Mesendoderm (in vitro differentiated cells): ENCODE measurements around the gene CEP83.

Experiments used
- DNase-seq: peaks from one replicate; pipeline ENCODE4 v3.0.0; 2013
- H2AK5ac ChIP-seq: 2 replicates; pipeline ENCODE4 v1.6.1; 2013; ENCODE audit warnings: low read length, inconsistent platforms
- H2BK120ac ChIP-seq: 2 replicates; pipeline ENCODE4 v1.6.1; 2013; ENCODE audit warnings: low read depth, mild to moderate bottlenecking, low read length, moderate library complexity, mixed read lengths
- H2BK15ac ChIP-seq: replicated peaks from 2 replicates; pipeline ENCODE4 v1.6.1; 2013; ENCODE audit warnings: low read depth, mild to moderate bottlenecking, moderate library complexity
- H2BK5ac ChIP-seq: 2 replicates; pipeline ENCODE4 v1.6.1; 2013; ENCODE audit warnings: low read length, inconsistent platforms
- H3K18ac ChIP-seq: 2 replicates; pipeline ENCODE4 v1.6.1; 2013; ENCODE audit warnings: mild to moderate bottlenecking, low read length, mixed read lengths
- H3K23ac ChIP-seq: one replicate; pipeline ENCODE4 v1.6.1; 2013; ENCODE audit warnings: low read length
- H3K27ac ChIP-seq: 2 replicates; pipeline ENCODE4 v1.5.1; 2013; ENCODE audit warnings: low read depth, mild to moderate bottlenecking, inconsistent platforms, low read length, moderate library complexity
- H3K27me3 ChIP-seq: 2 replicates; pipeline ENCODE4 v1.6.1; 2013; ENCODE audit warnings: low read length, control low read depth, mild to moderate bottlenecking, inconsistent platforms; ENCODE audit not compliant: insufficient read depth, poor library complexity
- H3K36me3 ChIP-seq: 2 replicates; pipeline ENCODE4 v1.6.1; 2013; ENCODE audit warnings: low read length, inconsistent platforms; ENCODE audit not compliant: control insufficient read depth, insufficient read depth
- H3K4ac ChIP-seq: one replicate; pipeline ENCODE4 v1.6.1; 2013; ENCODE audit warnings: low read depth, mild to moderate bottlenecking, low read length, moderate library complexity
- H3K4me1 ChIP-seq: 2 replicates; pipeline ENCODE4 v1.6.1; 2013; ENCODE audit warnings: low read depth, low read length, inconsistent platforms; ENCODE audit not compliant: control insufficient read depth
- H3K4me2 ChIP-seq: 2 replicates; pipeline ENCODE4 v1.6.1; 2013; ENCODE audit warnings: low read length
- H3K4me3 ChIP-seq: 2 replicates; pipeline ENCODE4 v1.5.1; 2013; ENCODE audit warnings: mild to moderate bottlenecking, low read length
- H3K56ac ChIP-seq: one replicate; pipeline ENCODE4 v1.6.1; 2013; ENCODE audit warnings: low read length
- H3K79me1 ChIP-seq: 2 replicates; pipeline ENCODE4 v1.6.1; 2013; ENCODE audit warnings: low read length, inconsistent platforms
- H3K79me2 ChIP-seq: 2 replicates; pipeline ENCODE4 v1.6.1; 2013; ENCODE audit warnings: mild to moderate bottlenecking, low read length; ENCODE audit not compliant: control insufficient read depth, insufficient read depth
- H3K9ac ChIP-seq: 2 replicates; pipeline ENCODE4 v1.6.1; 2013; ENCODE audit warnings: low read length, inconsistent platforms
- H4K5ac ChIP-seq: one replicate; pipeline ENCODE4 v1.6.1; 2013; ENCODE audit warnings: low read length
- H4K8ac ChIP-seq: one replicate; pipeline ENCODE4 v1.6.1; 2013; ENCODE audit warnings: low read depth, mild to moderate bottlenecking, control low read depth, low read length, moderate library complexity
- WGBS: extraction: QIAGEN DNeasy Blood & Tissue Kit; methylation state at CpG from one replicate; pipeline ENCODE4 v1.1.7; 2013; ENCODE audit warnings: low lambda C conversion rate, missing lambda C conversion rate; ENCODE audit not compliant: insufficient coverage; ENCODE audit errors: extremely low coverage; 5-methylcytosine and 5-hydroxymethylcytosine counted together

CEP83 gene

DNA sequence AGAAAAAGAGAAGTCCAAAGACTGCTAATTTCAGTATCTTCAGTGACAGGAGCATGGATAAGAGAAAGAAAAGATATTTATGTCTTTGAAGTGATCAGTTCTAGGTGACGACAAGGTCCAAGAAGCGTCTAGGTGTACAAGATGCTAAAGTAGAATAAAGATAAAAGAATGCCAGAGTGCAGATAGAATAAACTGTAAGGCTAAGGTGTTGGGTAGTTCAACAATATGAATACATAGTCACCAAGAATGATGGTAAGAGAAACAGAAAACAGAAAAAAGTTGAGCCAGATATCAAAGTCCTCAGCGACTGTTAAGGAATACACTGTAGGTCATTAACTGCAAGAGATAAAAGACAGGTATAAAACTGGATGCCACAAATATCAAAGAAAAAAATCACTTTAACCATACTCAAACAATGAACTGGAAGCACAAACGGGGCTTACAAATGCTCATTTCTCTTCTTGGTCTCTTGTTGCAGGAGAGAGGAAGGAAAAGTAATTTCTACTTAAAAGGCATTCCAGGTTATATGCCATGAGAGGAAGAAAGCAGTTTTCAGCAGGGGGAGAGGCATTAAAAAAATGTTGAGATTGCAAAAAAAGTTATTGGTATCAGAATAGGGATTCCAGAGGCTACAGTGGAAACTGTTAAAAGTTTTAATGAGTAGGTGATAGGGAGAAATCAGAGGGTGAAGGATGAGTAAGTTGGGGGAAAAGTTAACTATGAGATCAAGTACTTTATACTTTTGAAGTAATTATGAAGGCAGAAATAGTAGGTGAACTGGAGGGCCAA, 121.5 kb downstream of the CEP83 start:
- Histone ChIP-seq H3K9ac (no peak overlapping the region), H2AK5ac (no peak overlapping the region), H3K4me2 (no peak overlapping the region), H2BK15ac (no peak overlapping the region), H4K8ac (no peak overlapping the region), H3K4me3 (no peak overlapping the region), H3K56ac (no peak overlapping the region), H3K27ac (no peak overlapping the region), H3K4ac (no peak overlapping the region), H3K4me1 (peaks cover 2% of the 10 kb centered on the region), H3K36me3 (no peaks in the 10 kb centered on the region), H3K27me3 (no peaks in the 10 kb centered on the region), H2BK120ac (no peak overlapping the region), H2BK5ac (no peak overlapping the region), H3K79me1 (no peaks in the 10 kb centered on the region), H4K5ac (no peak overlapping the region), H3K18ac (no peak overlapping the region), H3K23ac (no peak overlapping the region), H3K79me2 (no peaks in the 10 kb centered on the region)
- no CpG with 5 or more reads among the region's 4 CpGs for WGBS
- no peak for DNase-seq

DNA sequence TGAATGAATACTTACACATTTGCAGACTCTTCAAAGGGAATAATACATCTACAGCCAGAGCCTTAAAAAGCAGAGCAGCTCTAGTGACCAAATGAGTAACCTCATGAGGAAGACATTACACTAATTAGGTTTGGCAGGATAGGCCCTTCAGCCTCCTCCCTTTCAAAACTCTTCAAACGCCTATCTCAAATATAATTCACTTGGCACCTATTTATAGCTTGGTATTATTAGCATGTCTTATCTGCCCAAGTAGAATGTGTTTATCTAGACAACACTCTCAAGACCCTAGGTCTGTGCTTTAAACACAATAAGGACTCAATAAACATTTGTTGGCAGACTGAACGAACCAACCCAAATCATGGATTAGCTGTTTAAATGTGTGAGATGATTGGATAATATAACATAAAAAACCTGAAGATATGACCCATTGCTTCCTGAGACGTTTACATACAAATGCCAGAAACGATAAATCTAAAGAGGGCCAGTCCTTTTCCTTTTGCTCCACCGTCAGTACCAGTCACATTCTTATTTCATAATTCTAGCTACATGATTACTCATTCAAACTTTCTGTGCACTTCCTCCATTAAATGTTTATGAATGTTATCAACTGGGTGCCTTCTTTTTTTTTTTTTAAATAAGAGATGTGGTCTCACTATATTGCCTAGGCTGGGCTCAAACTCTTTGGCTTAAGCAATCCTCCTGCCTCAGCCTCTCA, 123.3 kb downstream of the CEP83 start:
- Histone ChIP-seq H3K79me1 (no peaks in the 10 kb centered on the region), H3K79me2 (no peaks in the 10 kb centered on the region)

DNA sequence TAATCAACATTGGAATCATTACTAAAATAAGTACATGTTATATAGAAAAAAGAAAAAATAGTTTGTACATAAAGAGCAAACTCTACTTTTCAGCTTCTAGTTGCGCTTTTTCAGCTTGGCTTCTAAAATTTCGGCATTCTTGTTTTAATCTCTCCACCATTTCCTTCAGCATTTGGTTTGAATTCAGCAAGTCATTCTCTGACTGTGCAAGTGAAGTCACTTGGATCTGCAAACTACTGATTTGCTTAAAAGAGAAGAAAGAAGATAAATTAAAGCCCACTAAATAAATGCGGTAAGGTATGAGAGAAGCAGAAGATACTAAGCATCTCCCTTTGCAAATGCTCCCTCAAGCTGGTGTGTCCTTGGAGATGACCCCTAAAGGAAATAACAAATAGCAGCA, 126.3 kb downstream of the CEP83 start:
- Histone ChIP-seq H3K4me3 (no peak overlapping the region), H3K18ac (no peak overlapping the region), H3K4ac (no peak overlapping the region), H2BK120ac (no peak overlapping the region), H3K79me2 (no peaks in the 10 kb centered on the region), H3K27ac (no peak overlapping the region), H2BK15ac (no peak overlapping the region), H3K4me2 (no peak overlapping the region), H3K79me1 (no peaks in the 10 kb centered on the region), H2BK5ac (no peak overlapping the region), H3K27me3 (no peaks in the 10 kb centered on the region), H3K36me3 (no peaks in the 10 kb centered on the region), H2AK5ac (no peak overlapping the region), H3K9ac (no peak overlapping the region), H4K5ac (no peak overlapping the region), H3K23ac (no peak overlapping the region), H4K8ac (no peak overlapping the region), H3K4me1 (peaks cover 2% of the 10 kb centered on the region), H3K56ac (no peak overlapping the region)
- DNase-seq, result no peak
- no CpG with 5 or more reads among the region's 3 CpGs for WGBS

More for the DNA sequence above, 123.3 kb downstream of the CEP83 start:
- H2BK120ac ChIP-seq, result no peak overlapping the region
- H4K5ac ChIP-seq, result no peak overlapping the region
- H2BK15ac ChIP-seq, result no peak overlapping the region
- no peak overlapping the region for H3K4me2 ChIP-seq
- H2BK5ac ChIP-seq, result no peak overlapping the region
- peak; percentile 52 for DNase-seq
- H3K18ac ChIP-seq, result no peak overlapping the region
- no peak overlapping the region for H3K27ac ChIP-seq
- no peak overlapping the region for H4K8ac ChIP-seq
- no peak overlapping the region for H3K4me3 ChIP-seq
- H3K9ac ChIP-seq, result no peak overlapping the region
- no peak overlapping the region for H3K56ac ChIP-seq
- no peaks in the 10 kb centered on the region for H3K27me3 ChIP-seq
- H3K4ac ChIP-seq, result no peak overlapping the region
- H3K4me1 ChIP-seq, result peaks cover 2% of the 10 kb centered on the region
- H3K23ac ChIP-seq, result no peak overlapping the region
- H2AK5ac ChIP-seq, result no peak overlapping the region
- no peaks in the 10 kb centered on the region for H3K36me3 ChIP-seq
- WGBS, result no CpG with 5 or more reads among the region's 5 CpGs

DNA sequence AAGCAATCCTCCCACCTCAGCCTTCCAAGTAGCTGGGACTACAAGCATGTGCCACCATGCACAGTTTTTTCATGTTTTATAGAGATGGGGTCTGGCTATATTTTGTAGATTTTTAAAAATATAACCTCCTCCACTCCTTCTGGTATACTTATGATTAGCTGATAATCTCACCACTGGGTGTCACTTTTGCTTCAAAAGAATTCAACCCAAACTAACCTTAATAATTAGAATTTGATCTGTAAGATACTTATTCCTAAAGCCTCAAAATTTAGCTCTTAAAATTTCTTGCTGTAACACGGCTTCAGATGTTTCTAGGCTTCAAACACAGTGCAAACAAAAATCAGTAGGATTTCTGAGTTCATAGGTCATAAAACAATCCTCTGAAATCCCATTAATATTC, 130.3 kb downstream of the CEP83 start:
- no peak overlapping the region for H3K23ac ChIP-seq
- no peaks in the 10 kb centered on the region for H3K79me2 ChIP-seq
- H2BK15ac ChIP-seq, result no peak overlapping the region
- no peak overlapping the region for H3K4me2 ChIP-seq
- no peak for DNase-seq
- no peak overlapping the region for H3K27ac ChIP-seq
- no CpG with 5 or more reads among the region's 1 CpG for WGBS
- H3K9ac ChIP-seq, result no peak overlapping the region
- no peaks in the 10 kb centered on the region for H3K27me3 ChIP-seq
- H4K8ac ChIP-seq, result no peak overlapping the region
- no peaks in the 10 kb centered on the region for H3K36me3 ChIP-seq
- H3K4ac ChIP-seq, result no peak overlapping the region
- no peak overlapping the region for H2AK5ac ChIP-seq
- H3K4me1 ChIP-seq, result peaks cover 2% of the 10 kb centered on the region
- no peak overlapping the region for H2BK120ac ChIP-seq
- H2BK5ac ChIP-seq, result no peak overlapping the region
- no peaks in the 10 kb centered on the region for H3K79me1 ChIP-seq
- no peak overlapping the region for H4K5ac ChIP-seq
- no peak overlapping the region for H3K56ac ChIP-seq
- H3K18ac ChIP-seq, result no peak overlapping the region
- H3K4me3 ChIP-seq, result no peak overlapping the region

DNA sequence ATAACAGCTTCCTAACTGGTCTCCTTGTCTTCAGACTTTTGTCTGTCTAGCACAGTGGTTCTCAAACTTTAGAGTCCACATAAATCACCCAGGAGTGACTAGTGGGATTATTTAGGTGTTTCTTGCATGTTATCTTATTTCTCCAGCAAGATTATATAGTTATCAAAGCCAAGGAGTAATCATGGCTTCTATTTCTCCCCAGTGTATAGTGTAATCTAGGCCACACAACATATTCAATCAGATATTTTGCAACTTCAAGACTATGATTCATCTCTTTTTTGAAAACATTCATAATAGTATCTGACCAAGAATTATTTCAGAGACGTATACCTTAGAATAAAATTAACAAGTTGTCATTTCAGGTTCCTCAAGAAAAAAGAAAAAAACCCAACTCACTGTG, 131.9 kb downstream of the CEP83 start:
- no peak for DNase-seq
- H4K8ac ChIP-seq, result no peak overlapping the region
- no peak overlapping the region for H3K27ac ChIP-seq
- no CpG with 5 or more reads among the region's 1 CpG for WGBS
- H2AK5ac ChIP-seq, result no peak overlapping the region
- H3K18ac ChIP-seq, result no peak overlapping the region
- H2BK5ac ChIP-seq, result no peak overlapping the region
- no peak overlapping the region for H3K23ac ChIP-seq
- no peak overlapping the region for H3K9ac ChIP-seq
- H4K5ac ChIP-seq, result no peak overlapping the region
- H3K36me3 ChIP-seq, result no peaks in the 10 kb centered on the region
- no peaks in the 10 kb centered on the region for H3K4me1 ChIP-seq
- no peaks in the 10 kb centered on the region for H3K79me2 ChIP-seq
- H3K4me3 ChIP-seq, result no peak overlapping the region
- H3K4me2 ChIP-seq, result no peak overlapping the region
- no peaks in the 10 kb centered on the region for H3K27me3 ChIP-seq
- no peak overlapping the region for H2BK120ac ChIP-seq
- H3K79me1 ChIP-seq, result no peaks in the 10 kb centered on the region
- no peak overlapping the region for H3K56ac ChIP-seq
- no peak overlapping the region for H2BK15ac ChIP-seq
- no peak overlapping the region for H3K4ac ChIP-seq
